ENCODE measurements around the gene POLR3A.

DNA sequence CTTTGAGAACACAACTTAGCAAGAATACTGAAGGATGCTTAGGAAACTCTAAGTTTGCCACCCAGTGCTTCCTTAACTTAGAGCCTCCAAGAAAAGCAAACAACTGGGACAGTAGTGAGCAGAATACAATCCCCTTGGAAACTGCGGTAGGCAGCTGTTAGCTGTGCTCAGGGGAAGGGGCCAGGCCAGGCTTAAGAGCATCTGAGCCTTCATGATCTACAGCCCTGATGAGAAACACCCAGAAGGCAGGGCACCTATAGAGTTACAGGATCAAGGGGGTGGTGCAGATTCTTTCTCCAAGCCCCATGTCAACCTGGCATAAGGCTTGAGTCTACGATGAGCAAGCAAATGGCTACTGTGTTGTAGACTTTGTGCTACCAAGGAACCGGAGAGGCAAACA is 51.4 kb downstream of the POLR3A start:
- TF ChIP-seq, protein P1, sequence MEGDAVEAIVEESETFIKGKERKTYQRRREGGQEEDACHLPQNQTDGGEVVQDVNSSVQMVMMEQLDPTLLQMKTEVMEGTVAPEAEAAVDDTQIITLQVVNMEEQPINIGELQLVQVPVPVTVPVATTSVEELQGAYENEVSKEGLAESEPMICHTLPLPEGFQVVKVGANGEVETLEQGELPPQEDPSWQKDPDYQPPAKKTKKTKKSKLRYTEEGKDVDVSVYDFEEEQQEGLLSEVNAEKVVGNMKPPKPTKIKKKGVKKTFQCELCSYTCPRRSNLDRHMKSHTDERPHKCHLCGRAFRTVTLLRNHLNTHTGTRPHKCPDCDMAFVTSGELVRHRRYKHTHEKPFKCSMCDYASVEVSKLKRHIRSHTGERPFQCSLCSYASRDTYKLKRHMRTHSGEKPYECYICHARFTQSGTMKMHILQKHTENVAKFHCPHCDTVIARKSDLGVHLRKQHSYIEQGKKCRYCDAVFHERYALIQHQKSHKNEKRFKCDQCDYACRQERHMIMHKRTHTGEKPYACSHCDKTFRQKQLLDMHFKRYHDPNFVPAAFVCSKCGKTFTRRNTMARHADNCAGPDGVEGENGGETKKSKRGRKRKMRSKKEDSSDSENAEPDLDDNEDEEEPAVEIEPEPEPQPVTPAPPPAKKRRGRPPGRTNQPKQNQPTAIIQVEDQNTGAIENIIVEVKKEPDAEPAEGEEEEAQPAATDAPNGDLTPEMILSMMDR (optimal IDR thresholded peaks at IDR 0.05 in 1 of 3, IDR thresholded peaks at IDR 0.05 in 1 of 3, conservative IDR thresholded peaks at IDR 0.05 in 1 of 3; ENCODE audit: extremely low read depth in 1 of 3, insufficient read depth in 2 of 3, low read length in 3 of 3) = no peak
- TF ChIP-seq EZH2 (IDR thresholded peaks at IDR 0.05; ENCODE audit: low read length) = no peak

All from keratinocyte (primary cell).